ENCODE measurements around the gene MTHFSD.

MTHFSD gene

DNA sequence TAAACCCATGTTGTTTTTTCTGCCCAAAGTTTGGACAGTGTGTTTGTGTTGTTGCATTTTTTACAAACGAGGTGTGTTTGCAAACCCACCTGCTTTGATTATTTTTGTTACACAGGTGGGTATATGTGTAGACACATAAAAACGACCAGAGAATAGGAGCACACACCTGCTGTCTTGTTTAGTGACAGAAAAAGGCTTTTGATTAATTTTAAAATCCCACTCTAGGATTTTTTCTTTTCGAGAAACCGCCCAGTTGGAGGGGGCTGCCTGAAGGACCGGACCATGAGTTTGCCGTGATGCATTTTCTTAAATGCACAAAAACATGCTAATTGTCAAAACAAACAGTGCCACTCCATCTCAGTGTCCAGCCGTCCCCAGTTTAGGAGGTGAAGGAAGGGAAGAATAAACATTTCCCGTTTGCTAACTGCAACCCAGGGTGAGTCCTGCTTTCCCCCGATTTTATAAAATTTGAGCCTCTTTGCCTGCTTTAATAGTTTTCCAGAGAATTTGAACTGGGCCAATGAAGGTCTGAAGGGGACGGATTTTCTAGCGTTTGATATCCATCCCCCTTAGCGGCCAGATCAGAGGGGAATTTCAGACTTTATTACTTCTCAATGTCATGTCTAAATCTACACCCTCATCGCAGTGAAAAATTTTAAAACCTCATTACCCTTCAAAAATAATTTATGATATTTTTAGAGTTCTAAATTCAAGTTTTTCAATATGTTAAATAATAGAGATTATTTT, 14.8 kb upstream of the MTHFSD start:
- no peak for DNase-seq

- no peak for DNase-seq
Measured at GRCh38 chr16:86568677-86569623, 13.9 kb upstream of the MTHFSD start.

- DNase-seq = no peak
Measured at GRCh38 chr16:86567701-86568581, 12.9 kb upstream of the MTHFSD start.

DNA sequence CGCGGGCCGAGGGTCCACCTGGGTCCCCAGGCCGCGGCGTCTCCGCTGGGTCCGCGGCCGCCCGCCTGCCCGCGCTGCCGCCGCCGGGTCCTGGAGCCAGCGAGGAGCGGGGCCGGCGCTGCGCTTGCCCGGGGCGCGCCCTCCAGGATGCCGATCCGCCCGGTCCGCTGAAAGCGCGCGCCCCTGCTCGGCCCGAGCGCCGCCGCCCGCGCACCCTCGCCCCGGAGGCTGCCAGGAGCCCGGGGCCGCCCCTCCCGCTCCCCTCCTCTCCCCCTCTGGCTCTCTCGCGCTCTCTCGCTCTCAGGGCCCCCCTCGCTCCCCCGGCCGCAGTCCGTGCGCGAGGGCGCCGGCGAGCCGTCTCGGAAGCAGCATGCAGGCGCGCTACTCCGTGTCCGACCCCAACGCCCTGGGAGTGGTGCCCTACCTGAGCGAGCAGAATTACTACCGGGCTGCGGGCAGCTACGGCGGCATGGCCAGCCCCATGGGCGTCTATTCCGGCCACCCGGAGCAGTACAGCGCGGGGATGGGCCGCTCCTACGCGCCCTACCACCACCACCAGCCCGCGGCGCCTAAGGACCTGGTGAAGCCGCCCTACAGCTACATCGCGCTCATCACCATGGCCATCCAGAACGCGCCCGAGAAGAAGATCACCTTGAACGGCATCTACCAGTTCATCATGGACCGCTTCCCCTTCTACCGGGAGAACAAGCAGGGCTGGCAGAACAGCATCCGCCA, 12.1 kb upstream of the MTHFSD start:
- no peak for DNase-seq

DNA sequence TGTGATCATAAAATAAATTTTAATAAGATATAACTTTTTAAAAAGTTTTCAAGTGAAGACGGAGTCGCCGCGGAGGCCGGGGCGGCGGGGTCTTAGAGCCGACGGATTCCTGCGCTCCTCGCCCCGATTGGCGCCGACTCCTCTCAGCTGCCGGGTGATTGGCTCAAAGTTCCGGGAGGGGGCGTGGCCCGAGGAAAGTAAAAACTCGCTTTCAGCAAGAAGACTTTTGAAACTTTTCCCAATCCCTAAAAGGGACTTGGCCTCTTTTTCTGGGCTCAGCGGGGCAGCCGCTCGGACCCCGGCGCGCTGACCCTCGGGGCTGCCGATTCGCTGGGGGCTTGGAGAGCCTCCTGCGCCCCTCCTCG, 11.5 kb upstream of the MTHFSD start, which contains the start of gene FOXC2:
Gene FOXC2 (plus strand): TSS at position 229 of the 365 bp plus-strand sequence. CDS start 507 bp downstream, outside the sequence.
- peak; percentile 3 to 13 for DNase-seq

DNA sequence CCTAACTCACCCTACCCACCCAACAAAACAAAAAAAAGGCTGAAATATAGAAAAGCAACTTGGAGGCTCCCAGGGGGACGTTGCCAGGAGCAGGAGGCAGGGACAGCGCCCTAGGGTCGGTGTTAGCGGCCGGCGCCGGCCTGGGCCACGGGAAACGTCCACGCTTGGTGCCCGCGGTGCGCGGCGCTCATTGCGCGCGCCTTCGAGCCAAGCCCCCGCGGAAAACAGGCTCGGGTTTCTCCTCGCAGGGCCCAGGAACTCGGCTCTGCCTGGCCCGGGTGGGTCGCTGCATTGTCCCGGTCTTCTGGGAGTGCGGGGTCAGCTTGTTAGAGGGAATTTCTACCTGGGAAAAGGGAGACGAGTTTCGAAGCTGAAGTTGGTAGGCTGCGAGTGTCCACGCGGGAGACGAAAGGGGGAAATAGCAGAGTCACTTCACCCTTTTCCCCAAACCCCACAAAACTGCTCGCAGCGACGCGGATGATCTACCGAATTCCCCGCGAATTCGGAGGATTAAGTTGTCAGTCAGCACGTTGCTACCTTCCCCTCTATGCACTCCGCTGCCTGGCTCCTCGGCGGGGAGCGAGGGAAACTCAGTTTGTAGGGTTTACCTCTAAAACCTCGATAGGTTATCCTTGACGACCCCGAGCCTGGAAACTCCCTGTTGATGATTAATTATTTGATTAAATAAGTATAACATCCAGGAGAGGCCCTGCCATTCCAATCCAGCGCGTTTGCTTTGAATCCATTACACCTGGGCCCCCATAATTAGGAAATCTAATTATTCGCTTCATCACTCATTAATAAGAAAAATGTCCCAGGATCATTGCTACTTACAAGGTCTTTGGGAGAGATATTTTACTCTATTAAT, 10.8 kb upstream of the MTHFSD start:
- DNase-seq = no peak

GRCh38 chr16:86565181-86565631, 10.2 kb upstream of the MTHFSD start:
- no peak for DNase-seq

DNA sequence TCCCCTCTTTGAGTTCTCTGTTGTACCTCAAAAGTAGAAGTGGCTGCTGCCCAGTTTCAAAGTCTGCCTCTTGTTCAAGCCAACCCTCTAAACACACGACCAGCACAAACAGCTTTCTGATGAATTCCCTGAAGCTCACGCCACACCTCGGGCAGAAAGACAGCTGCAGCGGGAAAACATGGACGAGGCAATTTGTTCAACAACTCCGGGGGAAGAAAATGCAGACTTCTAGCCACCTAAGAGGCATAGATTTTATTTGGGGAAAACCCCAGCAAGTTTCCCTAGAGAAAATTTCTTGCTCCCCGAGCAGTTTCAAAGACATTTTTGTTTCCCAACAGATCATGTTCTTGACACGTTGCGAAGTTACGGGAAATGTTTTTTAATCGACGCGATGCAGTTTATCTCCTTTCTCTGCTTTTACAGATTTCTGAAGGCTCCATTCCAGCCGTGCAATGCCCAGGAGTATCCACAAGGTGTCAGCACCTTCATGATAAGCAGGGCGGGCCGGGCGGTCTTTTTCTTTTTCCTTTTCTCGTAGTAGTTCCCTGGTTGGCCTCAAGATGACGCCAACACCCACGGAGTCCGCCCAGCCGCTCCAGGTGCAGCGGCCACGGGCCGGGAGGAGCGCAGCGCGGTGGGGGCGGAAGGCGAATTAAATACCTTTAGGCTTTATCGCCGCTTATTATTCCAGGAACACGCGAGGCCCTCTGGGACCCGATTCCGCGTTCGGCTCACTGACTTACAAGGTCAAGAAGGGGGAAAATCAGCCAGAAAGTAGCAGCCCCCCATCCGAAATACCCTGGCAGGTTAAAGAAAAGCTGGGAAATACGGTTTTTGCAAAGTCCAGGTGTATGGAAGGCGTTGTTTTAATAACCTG, 8.7 kb upstream of the MTHFSD start:
- DNase-seq = peak; percentile 84 to 90

DNA sequence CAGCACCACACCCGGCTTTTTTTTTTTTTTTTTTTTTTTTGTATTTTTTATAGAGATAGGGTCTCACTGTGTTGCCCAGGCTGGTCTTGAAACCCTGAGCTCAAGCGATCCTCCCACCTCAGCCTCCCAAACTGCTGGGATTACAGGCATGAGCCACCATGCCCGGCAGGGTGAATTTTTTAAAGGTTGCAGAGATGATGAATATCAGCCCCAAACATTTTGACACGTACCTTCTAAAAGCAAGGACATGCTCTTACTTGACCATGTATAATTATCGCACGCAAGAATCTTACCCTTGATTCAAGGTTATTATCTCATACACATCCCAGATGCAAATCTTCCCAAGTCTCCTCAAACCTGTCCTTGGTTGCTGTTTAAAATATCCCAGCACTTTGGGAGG, 7.3 kb upstream of the MTHFSD start:
- DNase-seq = no peak

DNA sequence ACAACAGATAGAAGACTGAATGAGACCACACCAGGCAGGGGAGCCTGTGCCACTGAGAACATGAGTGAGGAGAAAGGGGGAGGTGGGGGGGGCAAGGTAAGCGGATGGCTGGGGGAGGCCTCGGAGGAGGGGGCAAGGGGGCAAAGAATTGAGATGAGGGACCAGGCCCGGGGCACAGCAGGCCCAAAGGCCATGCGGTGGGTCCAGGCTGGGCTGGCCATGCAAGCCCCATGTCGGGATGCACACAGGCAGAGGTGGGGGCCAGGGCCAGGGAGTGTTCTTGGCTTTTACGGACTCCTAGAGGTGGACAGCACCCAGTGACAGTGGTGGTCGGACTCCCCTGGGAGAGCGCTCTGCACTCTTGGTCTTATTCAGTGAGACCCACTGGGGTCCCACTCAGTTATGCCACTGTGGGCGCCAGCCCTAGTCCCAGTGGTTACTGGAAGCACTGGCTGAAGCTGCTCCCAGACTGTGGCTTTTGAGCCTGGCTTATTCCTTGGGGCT, 4.8 kb upstream of the MTHFSD start:
- no peak for DNase-seq

DNA sequence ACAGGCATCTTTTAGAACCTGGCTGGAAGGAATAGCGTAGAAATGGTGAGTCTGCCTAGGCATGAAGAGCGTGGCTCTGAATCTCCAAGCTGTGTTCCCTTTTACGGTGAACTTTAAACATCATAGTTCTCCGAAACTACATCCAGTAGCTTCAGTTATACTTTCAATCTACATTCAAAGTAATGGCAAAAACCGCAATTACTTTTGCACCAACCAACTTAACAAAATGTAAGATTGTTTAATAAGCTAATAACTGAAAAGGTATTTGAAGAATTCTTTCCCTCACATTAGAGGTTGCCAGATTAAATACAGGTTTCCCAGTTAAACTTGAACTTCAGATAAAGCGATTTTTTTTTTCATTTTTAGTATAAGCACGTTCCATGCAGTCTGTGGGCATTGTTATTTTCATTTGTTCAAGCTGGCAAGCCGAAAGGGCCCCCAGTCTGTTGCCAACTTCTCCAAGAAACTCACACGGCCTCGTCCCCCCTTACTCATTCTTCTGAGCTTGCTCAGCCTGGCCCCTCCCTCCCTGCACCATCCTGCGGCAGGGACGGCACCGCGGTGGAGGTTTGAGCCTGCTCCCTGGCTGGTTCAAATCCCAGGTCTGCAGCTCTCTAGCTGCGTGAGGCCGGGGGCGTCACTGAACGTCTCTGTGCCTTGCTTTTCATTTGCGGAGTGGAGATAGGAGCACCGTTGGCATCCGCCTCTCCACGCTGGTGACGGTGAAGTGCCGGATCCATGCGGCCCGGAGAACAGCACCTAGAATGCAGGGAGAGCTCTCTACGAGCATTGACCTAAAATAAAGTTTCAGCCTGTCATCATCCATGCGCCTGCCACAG, 3.5 kb upstream of the MTHFSD start:
- DNase-seq = no peak

GRCh38 chr16:86557587-86557986, 2.6 kb upstream of the MTHFSD start:
- DNase-seq = no peak

- DNase-seq = no peak
Measured at GRCh38 chr16:86556576-86556975, 1.5 kb upstream of the MTHFSD start.

DNA sequence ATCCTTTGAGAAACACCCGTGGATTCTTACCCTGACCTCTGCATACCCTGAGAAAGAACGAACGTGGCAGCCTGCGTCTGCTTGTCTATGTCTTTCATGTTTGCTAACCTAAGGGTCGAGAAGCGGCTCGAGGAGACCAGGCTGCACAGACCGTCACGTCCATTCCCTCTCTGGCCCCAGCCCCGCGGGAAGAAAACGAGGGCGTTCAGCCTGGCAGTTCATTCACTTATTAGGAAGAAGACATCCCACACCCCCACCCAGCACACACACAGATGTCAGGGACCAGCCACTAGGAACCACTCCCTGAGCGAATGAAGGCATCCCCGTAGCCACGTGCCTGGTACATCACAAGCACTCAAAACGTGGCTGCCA, 655 bp upstream of the MTHFSD start:
- no peak for DNase-seq

- no peak for DNase-seq
Measured at GRCh38 chr16:86554599-86554916, 477 bp downstream of the MTHFSD start.

GRCh38 chr16:86553356-86553755, 1.7 kb downstream of the MTHFSD start:
- DNase-seq = no peak

DNA sequence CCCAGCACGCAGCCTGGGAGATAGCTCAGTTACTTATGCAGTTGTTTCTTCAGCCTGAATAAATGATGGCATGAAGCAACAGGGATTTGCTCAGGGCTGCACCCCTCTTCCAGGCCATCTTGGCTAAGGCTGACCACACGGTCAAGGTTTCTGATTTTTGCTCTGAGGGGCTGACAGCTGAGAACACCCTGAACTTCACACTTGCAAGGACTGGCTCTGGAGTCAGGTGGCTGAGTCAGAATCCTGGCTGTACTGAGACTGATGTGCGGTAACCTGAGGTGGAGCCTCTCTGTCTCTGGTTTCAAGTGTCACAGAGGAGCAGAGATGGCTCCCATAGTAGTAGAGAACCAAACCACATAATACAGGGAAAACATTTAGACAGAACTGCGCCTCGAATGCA, 4.8 kb downstream of the MTHFSD start:
- DNase-seq = no peak

DNA sequence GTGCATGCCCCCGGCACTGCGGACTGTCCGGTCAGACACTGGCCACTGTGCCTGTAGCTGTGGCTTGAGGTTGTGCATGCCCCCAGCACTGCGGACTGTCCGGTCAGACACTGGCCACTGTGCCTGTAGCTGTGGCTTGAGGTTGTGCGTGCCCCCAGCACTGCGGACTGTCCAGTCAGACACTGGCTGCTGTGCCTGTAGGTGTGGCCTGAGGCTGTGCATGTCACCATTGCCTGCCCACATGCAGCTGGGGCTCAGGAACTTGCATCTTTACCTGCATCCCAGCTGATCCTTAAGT, 5.2 kb downstream of the MTHFSD start:
- no peak for DNase-seq

Data from inflammatory macrophage (primary cell).